Measurements from ENCODE around the gene ZNF236.
"Not testable (repeated sequence)": the region's sequence is repeated elsewhere in the genome, so short reads cannot be mapped to it uniquely, and the experiment has no call there.

Gene ZNF236

GRCh38 chr18:76822506-76823160 lies at the start of gene ZNF236:
TSS of gene ZNF236 (plus strand) at chr18:76822557. CDS start at chr18:76822608, 51 bp downstream.
- DNase-seq (ENCODE audit: low read depth): no peak

- no peak for DNase-seq (ENCODE audit: low read depth)
Observed at GRCh38 chr18:76772665-76773064, 49.7 kb upstream of the ZNF236 start.

GRCh38 chr18:76777036-76777435 lies 45.3 kb upstream of the ZNF236 start:
- not testable (repeated sequence) for DNase-seq (ENCODE audit: low read depth)

- DNase-seq (ENCODE audit: low read depth): no peak
Observed at GRCh38 chr18:76783786-76784484, 38.4 kb upstream of the ZNF236 start.

GRCh38 chr18:76785872-76786271 lies 36.5 kb upstream of the ZNF236 start:
- no peak for DNase-seq (ENCODE audit: low read depth)

GRCh38 chr18:76788571-76789317 lies 33.6 kb upstream of the ZNF236 start:
- DNase-seq (ENCODE audit: low read depth): no peak

- DNase-seq (ENCODE audit: low read depth): no peak
Observed at GRCh38 chr18:76791106-76791505, 31.3 kb upstream of the ZNF236 start.

GRCh38 chr18:76791642-76792041 lies 30.7 kb upstream of the ZNF236 start:
- DNase-seq (ENCODE audit: low read depth): no peak

- no peak for DNase-seq (ENCODE audit: low read depth)
Observed at GRCh38 chr18:76794326-76794725, 28.0 kb upstream of the ZNF236 start.

GRCh38 chr18:76801567-76802505 lies 20.5 kb upstream of the ZNF236 start:
- DNase-seq (ENCODE audit: low read depth): no peak

- no peak for DNase-seq (ENCODE audit: low read depth)
Observed at GRCh38 chr18:76803413-76803812, 18.9 kb upstream of the ZNF236 start.

- no peak for DNase-seq (ENCODE audit: low read depth)
Observed at GRCh38 chr18:76803814-76804213, 18.5 kb upstream of the ZNF236 start.

- DNase-seq (ENCODE audit: low read depth): no peak
Observed at GRCh38 chr18:76805221-76805620, 17.1 kb upstream of the ZNF236 start.

GRCh38 chr18:76806301-76806700 lies 16.1 kb upstream of the ZNF236 start:
- DNase-seq (ENCODE audit: low read depth): no peak

- DNase-seq (ENCODE audit: low read depth): no peak
Observed at GRCh38 chr18:76808561-76808960, 13.8 kb upstream of the ZNF236 start.

- DNase-seq (ENCODE audit: low read depth): not testable (repeated sequence)
Observed at GRCh38 chr18:76811530-76811929, 10.8 kb upstream of the ZNF236 start.

GRCh38 chr18:76814256-76814655 lies 8.1 kb upstream of the ZNF236 start:
- DNase-seq (ENCODE audit: low read depth): no peak

GRCh38 chr18:76816127-76816526 lies 6.2 kb upstream of the ZNF236 start:
- DNase-seq (ENCODE audit: low read depth): no peak

- no peak for DNase-seq (ENCODE audit: low read depth)
Observed at GRCh38 chr18:76817888-76818611, 4.3 kb upstream of the ZNF236 start.

GRCh38 chr18:76819411-76820136 lies 2.8 kb upstream of the ZNF236 start:
- DNase-seq (ENCODE audit: low read depth): no peak
